DND-41 (cell line): Measurements from ENCODE around the gene TP73.

ENCODE experiments used
- ATAC-seq: fragments of 200-7000 bp; cut with Tn5 transposase; 3 replicates; pipeline ENCODE4 v1.9.1; 2021; ENCODE audit warnings: low read depth; ENCODE audit not compliant: insufficient read depth
- DNase-seq: peaks from one replicate; pipeline ENCODE4 v3.0.0-alpha.2; 2020
- H2AFZ ChIP-seq: 2 replicates; pipeline ENCODE4 v1.6.0; 2012; ENCODE audit warnings: low read depth, low read length
- H3K27ac ChIP-seq: 2 replicates; pipeline ENCODE4 v1.5.1; 2012; ENCODE audit warnings: low read length, inconsistent platforms
- H3K27me3 ChIP-seq: fragments of 200-600 bp; sonication (generic); 2 replicates; pipeline ENCODE4 v1.6.0; 2012; ENCODE audit warnings: low read length, mild to moderate bottlenecking, inconsistent platforms; ENCODE audit not compliant: insufficient read depth, poor library complexity
- H3K36me3 ChIP-seq: 2 replicates; pipeline ENCODE4 v1.5.1; 2012; ENCODE audit warnings: low read length, inconsistent platforms; ENCODE audit not compliant: insufficient read depth
- H3K4me1 ChIP-seq: 2 replicates; pipeline ENCODE4 v1.5.1; 2012; ENCODE audit warnings: mild to moderate bottlenecking, low read length; ENCODE audit not compliant: insufficient read depth
- H3K4me2 ChIP-seq: 2 replicates; pipeline ENCODE4 v1.6.0; 2012; ENCODE audit warnings: mild to moderate bottlenecking, moderate library complexity, low read length, inconsistent platforms; ENCODE audit not compliant: insufficient read depth
- H3K4me3 ChIP-seq, 2 experiments: fragments of 200-600 bp in 1 of 2; shearing (Covaris generic) in 1 of 2; 2 replicates each; pipeline ENCODE4 v1.5.1; 2012 to 2016; ENCODE audit warnings: inconsistent platforms in 2 of 2, low read length in 2 of 2, mild to moderate bottlenecking in 2 of 2, low read depth in 1 of 2, moderate library complexity in 1 of 2
- H3K79me2 ChIP-seq: 2 replicates; pipeline ENCODE4 v1.6.0; 2012; ENCODE audit warnings: low read length, inconsistent platforms; ENCODE audit not compliant: insufficient read depth
- H3K9ac ChIP-seq: 2 replicates; pipeline ENCODE4 v1.6.0; 2012; ENCODE audit warnings: low read depth, mild to moderate bottlenecking, inconsistent platforms, low read length, moderate library complexity
- H3K9me3 ChIP-seq: 2 replicates; pipeline ENCODE4 v1.5.1; 2012; ENCODE audit warnings: low read length, moderate library complexity, mild to moderate bottlenecking, inconsistent platforms; ENCODE audit not compliant: insufficient read depth, severe bottlenecking
- H4K20me1 ChIP-seq: 2 replicates; pipeline ENCODE4 v1.6.0; 2012; ENCODE audit warnings: low read length; ENCODE audit not compliant: insufficient read depth
- CTCF ChIP-seq: IDR thresholded peaks from 2 replicates; pipeline ENCODE4 v1.5.1; 2012; ENCODE audit warnings: borderline replicate concordance, low read length, moderate library complexity, mild to moderate bottlenecking; ENCODE audit not compliant: poor library complexity, severe bottlenecking; ENCODE audit errors: extremely low read depth
- EZH2 ChIP-seq: IDR thresholded peaks from 3 replicates; pipeline ENCODE4 v1.6.1; 2012; ENCODE audit warnings: borderline replicate concordance, low read depth, mild to moderate bottlenecking, moderate library complexity, low read length, inconsistent platforms; ENCODE audit not compliant: severe bottlenecking

The TP73 gene

GRCh38 chr1:3681898-3682806 is 29.8 kb downstream of the TP73 start:
- peaks cover 25% of the 10 kb centered on the region for H3K36me3 ChIP-seq
- no peaks in the 10 kb centered on the region for H3K27me3 ChIP-seq
- TF ChIP-seq EZH2 = no peak
- no peak for TF ChIP-seq CTCF
- DNase-seq (no peak), ATAC-seq (no peak)
- H3K4me3 ChIP-seq = no peak overlapping the region
- no peak overlapping the region for H3K27ac ChIP-seq
- H3K79me2 ChIP-seq = peaks cover 26% of the 10 kb centered on the region
- no peak overlapping the region for H3K4me2 ChIP-seq
- no peak overlapping the region for H2AFZ ChIP-seq
- no peaks in the 10 kb centered on the region for H3K4me1 ChIP-seq
- no peak overlapping the region for H3K9ac ChIP-seq
- peaks cover 77% of the 10 kb centered on the region for H4K20me1 ChIP-seq
- H3K9me3 ChIP-seq = no peaks in the 10 kb centered on the region

- no peak overlapping the region for H3K27ac ChIP-seq
- H2AFZ ChIP-seq = no peak overlapping the region
- H3K27me3 ChIP-seq = no peaks in the 10 kb centered on the region
- peaks cover 26% of the 10 kb centered on the region for H3K36me3 ChIP-seq
- DNase-seq = no peak
- peaks cover 80% of the 10 kb centered on the region for H4K20me1 ChIP-seq
- H3K79me2 ChIP-seq = peaks cover 22% of the 10 kb centered on the region
- no peak for TF ChIP-seq EZH2
- no peak for TF ChIP-seq CTCF
- no peak overlapping the region for H3K9ac ChIP-seq
- no peak overlapping the region for H3K4me3 ChIP-seq
- no peaks in the 10 kb centered on the region for H3K4me1 ChIP-seq
- no peaks in the 10 kb centered on the region for H3K9me3 ChIP-seq
- ATAC-seq = no peak
- no peak overlapping the region for H3K4me2 ChIP-seq
Measured at GRCh38 chr1:3683197-3683596, 30.9 kb downstream of the TP73 start.

- no peak overlapping the region for H3K9ac ChIP-seq
- no peaks in the 10 kb centered on the region for H3K9me3 ChIP-seq
- peaks cover 21% of the 10 kb centered on the region for H3K79me2 ChIP-seq
- H3K36me3 ChIP-seq = peaks cover 32% of the 10 kb centered on the region
- no peak for DNase-seq
- H3K4me1 ChIP-seq = no peaks in the 10 kb centered on the region
- no peak overlapping the region for H2AFZ ChIP-seq
- no peak overlapping the region for H3K4me3 ChIP-seq
- peaks cover 78% of the 10 kb centered on the region for H4K20me1 ChIP-seq
- TF ChIP-seq EZH2 = no peak
- TF ChIP-seq CTCF = no peak
- ATAC-seq = no peak
- H3K4me2 ChIP-seq = no peak overlapping the region
- H3K27me3 ChIP-seq = no peaks in the 10 kb centered on the region
- no peak overlapping the region for H3K27ac ChIP-seq
Measured at GRCh38 chr1:3683992-3684391, 31.7 kb downstream of the TP73 start.
